Stimulated activated CD4-positive, alpha-beta T cell treated with anti-CD3 and anti-CD28 coated beads, Interleukin-2, amount 100 ng/mL, for 48 hours (primary cell): ENCODE results near the gene RMC1.
A peak's percentile ranks its signal among the peaks of the same experiment; 100 is the strongest.
"Not testable (repeated sequence)": the region's sequence is repeated elsewhere in the genome, so short reads cannot be mapped to it uniquely, and the experiment has no call there.

Experiments
- DNase-seq, 2 donors: peaks; one replicate each; pipeline ENCODE4 v3.0.0-alpha.2; 2020

The RMC1 gene

GRCh38 chr18:23498877-23499276 is 4.4 kb upstream of the RMC1 start:
- DNase-seq, result peak; percentile 66 to 70

- DNase-seq, result no peak
These were observed 4.0 kb upstream of the RMC1 start for GRCh38 chr18:23499291-23499781.

DNA sequence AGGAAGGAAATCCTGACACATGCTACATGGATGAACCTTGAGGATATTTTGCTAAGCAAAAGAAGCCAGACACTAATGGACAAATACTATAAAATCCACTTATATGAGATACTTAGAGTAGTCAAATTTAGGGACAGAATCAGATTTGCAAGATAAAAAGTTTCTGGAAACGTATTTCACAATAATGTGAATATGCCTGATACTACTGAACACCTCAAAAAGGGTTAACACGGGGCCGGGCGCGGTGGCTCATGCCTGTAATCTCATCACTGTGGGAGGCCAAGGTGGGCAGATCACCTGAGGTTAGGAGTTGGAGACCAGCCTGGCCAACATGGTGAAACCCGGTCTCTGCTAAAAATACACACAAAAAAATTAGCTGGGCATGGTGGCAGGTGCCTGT is 1.7 kb upstream of the RMC1 start:
- DNase-seq, result no peak

DNA sequence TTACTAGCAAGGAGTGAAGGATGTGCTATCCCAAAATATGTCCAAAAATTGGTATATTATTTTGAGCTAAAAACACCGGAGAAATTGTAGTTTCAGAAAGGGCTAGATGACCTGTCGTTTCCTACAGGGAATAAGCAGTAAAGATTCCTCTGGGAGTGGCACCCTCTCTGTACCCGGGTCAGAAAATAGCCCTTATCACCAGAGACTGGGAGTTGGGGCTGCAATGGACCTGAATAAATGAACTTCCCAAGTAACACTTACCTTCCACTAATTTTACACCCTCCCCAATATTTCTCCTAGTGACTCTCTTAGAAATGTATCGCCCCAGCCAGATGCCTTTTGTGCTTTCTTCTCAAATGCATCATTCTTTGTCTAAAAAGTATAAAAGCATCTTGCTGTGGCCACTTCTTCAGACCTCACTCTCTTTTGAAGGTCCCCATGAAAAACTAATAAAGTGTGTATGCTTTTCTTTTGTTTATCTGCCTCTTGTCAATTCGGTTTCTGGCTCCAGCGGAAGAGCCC is 734 bp upstream of the RMC1 start:
- DNase-seq, result no peak

- DNase-seq, result no peak
These were observed 643 bp downstream of the RMC1 start for GRCh38 chr18:23503963-23504344.

DNA sequence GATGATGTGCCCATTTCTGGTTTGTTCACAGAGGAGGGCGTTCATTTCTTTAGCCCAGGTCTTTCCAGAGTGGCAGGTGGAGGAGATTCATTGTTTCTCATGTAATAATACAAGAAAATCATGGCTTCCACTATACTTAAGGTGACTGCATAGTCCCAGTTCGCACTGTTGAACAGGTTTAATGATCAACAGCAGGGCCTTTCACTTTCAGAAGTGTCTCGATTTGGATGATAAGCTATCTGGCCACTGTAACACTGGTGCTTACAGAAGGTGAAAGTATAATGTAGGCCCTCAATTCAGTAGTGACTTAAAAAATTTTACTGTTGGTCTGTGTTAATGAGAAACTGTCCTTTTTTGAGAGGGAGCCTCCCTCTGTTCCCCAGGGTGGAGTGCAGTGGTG is 1.4 kb downstream of the RMC1 start:
- DNase-seq, result no peak

GRCh38 chr18:23506393-23506792 is 3.1 kb downstream of the RMC1 start:
- DNase-seq, result no peak

GRCh38 chr18:23510923-23511322 is 7.6 kb downstream of the RMC1 start:
- not testable (repeated sequence) for DNase-seq

DNA sequence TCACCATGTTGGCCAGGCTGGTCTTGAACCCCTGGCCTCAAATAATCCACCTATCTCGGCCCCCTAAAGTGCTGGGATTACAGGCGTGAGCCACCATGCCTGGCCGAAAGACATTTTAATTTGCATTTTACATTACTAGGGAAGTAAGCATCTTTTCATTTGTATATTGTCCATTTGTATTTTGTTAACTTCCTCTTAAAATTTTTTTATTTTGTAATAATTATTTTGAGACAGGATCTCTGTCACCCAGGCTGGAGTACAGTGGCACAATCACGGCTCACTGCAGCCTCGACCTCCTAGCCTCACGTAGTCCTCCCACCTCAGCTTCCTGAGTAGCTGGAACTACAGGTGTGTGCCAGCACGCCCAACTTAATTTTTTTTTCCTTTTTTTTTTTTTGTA is 8.9 kb downstream of the RMC1 start:
- DNase-seq, result not testable (repeated sequence)

GRCh38 chr18:23512641-23513040 is 9.3 kb downstream of the RMC1 start:
- no peak for DNase-seq

DNA sequence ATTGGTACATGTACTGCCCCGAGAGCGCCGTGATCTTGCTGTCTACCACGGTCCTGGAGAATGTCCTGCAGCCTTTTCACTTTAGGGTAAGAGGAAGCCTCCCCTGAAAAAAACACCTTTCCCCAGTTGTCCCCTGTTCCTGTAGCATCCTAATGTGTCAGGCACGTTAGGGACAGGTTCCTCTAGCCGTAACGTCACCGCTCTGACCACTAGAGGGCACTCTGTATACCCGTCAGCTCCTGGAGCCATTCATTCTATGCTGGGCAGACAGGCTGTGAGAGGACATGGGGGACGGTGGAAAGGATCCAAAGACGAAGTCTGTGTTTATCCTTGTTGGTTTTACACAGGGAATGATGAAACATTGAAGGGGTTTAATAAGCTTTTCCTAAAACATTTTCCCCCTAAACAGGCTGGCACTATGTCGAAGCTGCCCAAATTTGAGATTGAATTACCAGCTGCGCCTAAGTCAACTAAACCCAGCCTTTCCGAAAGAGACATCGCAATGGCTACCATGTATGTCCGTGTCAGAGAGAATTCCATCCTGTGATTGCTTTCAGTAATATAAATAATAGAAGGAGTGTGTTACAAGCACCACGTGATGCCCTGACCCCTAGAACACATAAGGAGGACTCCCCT is 12.7 kb downstream of the RMC1 start:
- peak; percentile 65 to 74 for DNase-seq

GRCh38 chr18:23519734-23520133 is 16.4 kb downstream of the RMC1 start:
- no peak for DNase-seq

DNA sequence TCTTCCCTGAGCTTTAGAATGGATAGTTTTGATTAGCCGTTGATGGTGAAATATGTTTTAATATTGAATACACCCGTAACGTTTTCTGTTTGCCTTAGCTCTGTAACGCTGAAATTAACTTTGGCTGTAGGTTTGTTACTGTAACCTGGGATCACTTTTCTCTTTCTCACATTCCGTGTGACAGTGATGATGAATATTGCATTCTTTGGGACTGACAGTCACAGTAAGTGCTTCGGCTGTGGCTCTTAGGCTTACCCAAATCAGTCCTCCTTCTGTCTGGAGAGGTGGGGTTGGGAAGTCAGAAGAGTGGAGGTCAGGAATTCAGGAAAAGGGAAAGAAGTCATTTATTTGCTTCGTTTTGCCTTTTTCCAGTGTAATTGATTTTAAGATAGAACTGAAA is 18.0 kb downstream of the RMC1 start:
- no peak for DNase-seq

DNA sequence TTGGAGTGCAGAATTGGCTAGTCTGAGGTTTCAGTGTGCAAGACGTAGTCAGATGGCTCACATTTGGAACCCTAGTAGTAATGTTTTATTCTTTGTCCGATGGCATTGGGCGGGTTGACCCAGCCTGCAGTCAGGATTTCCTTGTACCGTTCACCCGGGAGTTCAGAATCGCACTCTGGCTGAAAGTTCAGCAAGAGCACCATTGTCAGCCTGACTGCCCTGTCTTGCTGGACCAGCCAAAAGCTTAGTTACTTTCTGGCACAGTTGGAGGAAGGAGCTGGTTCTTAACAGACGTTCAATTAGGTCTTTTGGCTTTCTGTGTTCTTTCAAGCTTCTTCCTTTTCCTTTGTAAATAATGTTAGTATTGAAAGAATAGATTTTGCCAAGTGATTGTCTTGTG is 18.6 kb downstream of the RMC1 start:
- no peak for DNase-seq

- DNase-seq, result no peak
These were observed 20.3 kb downstream of the RMC1 start for GRCh38 chr18:23523429-23524212.

DNA sequence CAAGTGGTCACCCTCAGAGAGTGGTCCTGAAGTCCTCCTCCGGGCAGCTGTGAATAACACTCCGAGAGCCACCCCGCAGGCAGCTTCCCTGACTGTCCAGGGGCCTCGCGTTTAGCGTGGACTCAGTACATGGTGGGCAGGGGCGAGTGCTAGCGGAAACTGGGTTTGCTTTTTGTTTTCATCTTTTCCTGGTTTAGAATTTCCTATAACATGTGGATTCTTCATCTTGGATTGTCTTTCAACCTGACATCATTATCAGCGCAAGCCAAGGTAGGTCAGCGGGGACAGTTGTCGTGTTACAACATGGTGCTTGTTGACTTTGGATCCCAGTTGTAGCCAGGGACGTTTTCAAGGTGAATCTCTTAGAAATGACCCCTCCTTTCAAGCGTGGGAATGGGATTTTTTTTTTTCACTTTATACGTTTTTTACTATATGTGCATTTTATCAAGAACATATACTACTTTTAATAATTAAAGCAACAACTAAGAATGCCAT is 20.9 kb downstream of the RMC1 start:
- DNase-seq, result no peak

DNA sequence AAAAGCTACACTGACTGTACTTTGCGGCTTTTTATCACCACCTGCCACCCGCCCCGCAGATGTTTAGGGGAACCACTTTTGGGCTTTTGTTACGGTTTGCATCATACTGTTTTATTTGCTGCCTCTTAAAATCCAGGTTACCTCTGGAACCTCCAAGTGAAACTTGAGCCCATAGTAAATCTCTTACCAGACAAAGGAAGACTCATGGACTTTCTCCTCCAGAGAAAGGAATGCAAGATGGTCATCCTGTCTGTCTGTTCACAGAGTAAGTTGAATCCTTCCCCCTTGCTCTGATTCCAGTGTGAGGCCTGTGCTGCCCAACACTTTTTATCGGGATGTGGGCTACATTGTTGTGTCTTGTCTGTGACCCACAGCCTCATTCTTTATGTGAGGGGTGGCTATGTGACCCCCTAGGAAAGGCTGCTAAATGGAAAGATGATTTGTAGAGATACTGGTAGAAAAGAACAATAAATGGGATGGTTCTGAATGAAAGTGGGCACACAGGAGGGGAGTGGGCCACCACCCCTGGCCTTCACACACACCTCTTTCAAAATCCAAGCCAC is 23.3 kb downstream of the RMC1 start:
- no peak for DNase-seq

GRCh38 chr18:23528580-23529472 is 25.5 kb downstream of the RMC1 start:
- no peak for DNase-seq

- no peak for DNase-seq
These were observed 26.3 kb downstream of the RMC1 start for GRCh38 chr18:23529604-23530003.

GRCh38 chr18:23530195-23530594 is 26.9 kb downstream of the RMC1 start:
- no peak for DNase-seq

GRCh38 chr18:23531912-23532311 is 28.6 kb downstream of the RMC1 start:
- no peak for DNase-seq

DNA sequence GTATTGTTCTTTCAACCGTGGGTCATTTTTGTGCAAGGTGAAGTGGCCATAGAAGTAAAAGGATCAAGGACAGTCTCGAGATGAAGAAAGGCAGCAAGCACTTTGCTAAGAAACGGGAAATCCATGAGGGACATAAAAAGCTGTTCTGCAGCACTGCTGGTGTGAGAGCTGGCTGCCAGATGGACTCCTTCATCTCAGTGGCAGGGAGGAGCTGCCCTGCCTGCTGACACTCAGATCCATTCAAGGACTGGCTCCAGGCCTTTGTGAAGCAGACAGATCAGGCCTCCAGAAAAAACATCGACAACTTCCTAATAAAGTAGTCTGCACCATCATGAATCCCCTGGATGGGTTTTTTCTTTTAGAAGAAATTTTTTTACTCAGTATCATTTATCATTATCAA is 29.5 kb downstream of the RMC1 start:
- no peak for DNase-seq

GRCh38 chr18:23534276-23534675 is 31.0 kb downstream of the RMC1 start:
- no peak for DNase-seq
